GM23338 (cell line): ENCODE measurements around the gene SPIRE1. TPM values are rescaled to one million over a fixed set of nuclear protein-coding genes. Genes with fewer than 3 reads are reported as not detected.

Experiments used
- ATAC-seq: fragments of 200-7000 bp; cut with Tn5 transposase; 3 replicates; pipeline ENCODE4 v1.9.1; 2020
- DNase-seq: peaks from one replicate; pipeline ENCODE4 v3.0.0-alpha.2; 2015; ENCODE audit warnings: low spot score
- H2AFZ ChIP-seq: fragments of 200-600 bp; sonication (generic); 2 replicates; pipeline ENCODE4 v1.8.0; 2016; ENCODE audit warnings: antibody characterized with exemption, mild to moderate bottlenecking, moderate library complexity
- H3F3A ChIP-seq: fragments of 200-600 bp; sonication (generic); replicated peaks from 2 replicates; pipeline ENCODE4 v1.8.0; 2017; ENCODE audit warnings: antibody characterized with exemption, mixed run types, low read depth
- H3K27ac ChIP-seq: fragments of 200-600 bp; sonication (generic); 2 replicates; pipeline ENCODE4 v1.6.1; 2016; ENCODE audit warnings: low read depth
- H3K27me3 ChIP-seq: fragments of 200-600 bp; sonication (generic); 2 replicates; pipeline ENCODE4 v1.8.0; 2016; ENCODE audit warnings: mild to moderate bottlenecking, mixed run types, moderate library complexity; ENCODE audit not compliant: insufficient read depth
- H3K36me3 ChIP-seq: fragments of 200-600 bp; sonication (generic); 2 replicates; pipeline ENCODE4 v1.8.0; 2016; ENCODE audit warnings: mild to moderate bottlenecking; ENCODE audit not compliant: insufficient read depth
- H3K4me1 ChIP-seq: fragments of 200-600 bp; sonication (generic); 2 replicates; pipeline ENCODE4 v1.8.0; 2016; ENCODE audit warnings: mild to moderate bottlenecking, moderate library complexity; ENCODE audit not compliant: insufficient read depth
- H3K4me2 ChIP-seq: fragments of 200-600 bp; sonication (generic); 2 replicates; pipeline ENCODE4 v1.7.1; 2017; ENCODE audit warnings: mixed run types
- H3K4me3 ChIP-seq: fragments of 200-600 bp; sonication (generic); 2 replicates; pipeline ENCODE4 v1.6.1; 2016; ENCODE audit warnings: mixed run types
- H3K79me2 ChIP-seq: fragments of 200-600 bp; sonication (generic); replicated peaks from 2 replicates; pipeline ENCODE4 v1.8.0; 2017; ENCODE audit warnings: mild to moderate bottlenecking; ENCODE audit not compliant: insufficient read depth
- H3K9me2 ChIP-seq: fragments of 200-600 bp; sonication (generic); 2 replicates; pipeline ENCODE4 v1.8.0; 2017; ENCODE audit not compliant: insufficient read depth
- H4K20me1 ChIP-seq: fragments of 200-600 bp; sonication (generic); replicated peaks from 2 replicates; pipeline ENCODE4 v1.8.0; 2017; ENCODE audit warnings: mild to moderate bottlenecking; ENCODE audit not compliant: insufficient read depth
- H3K27ac Mint-ChIP-seq: 2 replicates; pipeline ENCODE4 v1.8.0; 2020; ENCODE audit warnings: inconsistent platforms, mild to moderate bottlenecking, moderate library complexity, mixed read lengths
- H3K27me3 Mint-ChIP-seq: 3 replicates; pipeline ENCODE4 v1.8.0; 2022; ENCODE audit warnings: low read depth, mild to moderate bottlenecking, moderate library complexity, mixed read lengths, inconsistent platforms; ENCODE audit not compliant: insufficient read depth, poor library complexity
- H3K36me3 Mint-ChIP-seq: 3 replicates; pipeline ENCODE4 v1.8.0; 2021; ENCODE audit warnings: low read depth, mild to moderate bottlenecking, inconsistent platforms, moderate library complexity, mixed read lengths
- H3K4me1 Mint-ChIP-seq: 3 replicates; pipeline ENCODE4 v1.8.0; 2020; ENCODE audit warnings: mild to moderate bottlenecking, inconsistent platforms, mixed read lengths
- H3K4me3 Mint-ChIP-seq: 3 replicates; pipeline ENCODE4 v1.8.0; 2021; ENCODE audit warnings: moderate library complexity, mild to moderate bottlenecking, inconsistent platforms, mixed read lengths
- H3K9me3 Mint-ChIP-seq: 3 replicates; pipeline ENCODE4 v1.8.0; 2020; ENCODE audit warnings: moderate library complexity, mild to moderate bottlenecking, inconsistent platforms, mixed read lengths
- CREB1 ChIP-seq: fragments of 250-450 bp; sonication (Bioruptor Pico); IDR thresholded peaks from 2 replicates; pipeline ENCODE4 v1.5.0; 2020; ENCODE audit warnings: low read depth, mild to moderate bottlenecking, moderate library complexity
- EZH2 ChIP-seq: fragments of 200-600 bp; sonication (generic); IDR thresholded peaks from one replicate; pipeline ENCODE4 v1.8.0; 2017; ENCODE audit warnings: antibody characterized with exemption, mild to moderate bottlenecking, low read depth; ENCODE audit not compliant: unreplicated experiment
- POLR2AphosphoS5 ChIP-seq: IDR thresholded peaks from 2 replicates; pipeline ENCODE4 v1.6.1; 2016; ENCODE audit warnings: antibody characterized with exemption, low read depth
- STAT1 ChIP-seq: IDR thresholded peaks from one replicate; pipeline ENCODE4 v1.6.1; 2016; ENCODE audit warnings: antibody characterized with exemption; ENCODE audit not compliant: unreplicated experiment
- polyA plus RNA-seq: library from polyadenylated mRNA; unstranded; fragments of >200 nt; fragmentation: Nextera tagmentation; extraction: Ambion mirVana; gene quantifications from 2 replicates; pipeline ENCODE4 v1.2.1, GENCODE V29; 2016
- total RNA-seq: library from RNA; depleted of rRNA; stranded (reverse); fragments of >200 nt; shearing (Covaris generic); gene quantifications from 2 replicates; pipeline ENCODE4 v1.2.3, GENCODE V29; 2014
- TF ChIP-seq, protein P1 (sequence below), 2 experiments: fragments of 200-600 bp in 1 of 2; sonication (generic) in 1 of 2; conservative IDR thresholded peaks; 2 replicates each; pipeline versions ENCODE4 v1.5.1 to v1.6.1; 2016 to 2017; ENCODE audit warnings: antibody characterized with exemption in 2 of 2, low read depth in 2 of 2, mild to moderate bottlenecking in 2 of 2, moderate library complexity in 1 of 2
- TF ChIP-seq, protein P2 (sequence below): fragments of 250-450 bp; sonication (Bioruptor Pico); IDR thresholded peaks from 2 replicates; pipeline ENCODE4 v1.5.0; 2020; ENCODE audit warnings: mild to moderate bottlenecking, moderate library complexity
- TF ChIP-seq, protein P3 (sequence below): IDR thresholded peaks from 2 replicates; pipeline ENCODE4 v1.6.1; 2016; ENCODE audit warnings: antibody characterized with exemption

The SPIRE1 gene
- total and polyA plus RNA-seq, 2 experiments from 2014 or later = 2.9 to 15.5 TPM

DNA sequence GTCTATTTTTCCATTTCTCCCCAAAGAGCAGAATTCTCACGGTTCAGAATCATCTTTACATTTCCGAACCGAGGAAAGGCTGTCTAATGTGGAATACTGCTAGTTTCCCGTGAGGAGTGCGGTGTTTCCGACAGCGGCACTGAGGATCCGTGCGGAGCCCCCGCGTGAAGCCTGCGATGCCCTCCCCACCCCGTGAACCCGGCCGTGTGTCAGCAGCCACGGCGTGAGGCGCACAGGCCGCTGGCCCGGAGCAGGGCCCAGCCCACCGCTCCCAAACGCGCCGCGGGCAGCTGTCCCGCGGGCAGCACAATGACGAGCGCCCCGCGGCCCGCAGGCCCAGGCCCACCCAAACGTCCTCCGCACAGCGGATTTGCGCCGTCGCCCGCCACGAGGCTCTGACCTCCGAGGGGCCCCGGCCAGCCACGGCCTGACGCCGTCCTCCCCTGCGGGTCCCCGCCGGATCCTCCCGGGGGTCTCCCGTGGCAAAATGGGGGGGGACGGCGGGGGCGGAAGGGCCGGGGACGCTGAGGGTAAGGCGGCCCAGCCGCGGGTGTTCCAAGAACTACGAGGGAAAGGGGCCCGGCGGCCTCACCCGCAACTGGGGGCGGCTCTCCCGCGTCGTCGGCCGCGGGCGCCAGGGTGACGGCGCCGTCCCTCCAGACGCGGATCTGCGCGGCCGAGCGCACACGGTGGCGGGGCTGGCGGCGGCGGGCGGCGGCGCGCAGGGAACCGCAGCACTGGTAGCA is 796 bp downstream of the SPIRE1 start:
- DNase-seq = peak; percentile 50
- peaks cover 36% of the 10 kb centered on the region for H3K79me2 ChIP-seq

DNA sequence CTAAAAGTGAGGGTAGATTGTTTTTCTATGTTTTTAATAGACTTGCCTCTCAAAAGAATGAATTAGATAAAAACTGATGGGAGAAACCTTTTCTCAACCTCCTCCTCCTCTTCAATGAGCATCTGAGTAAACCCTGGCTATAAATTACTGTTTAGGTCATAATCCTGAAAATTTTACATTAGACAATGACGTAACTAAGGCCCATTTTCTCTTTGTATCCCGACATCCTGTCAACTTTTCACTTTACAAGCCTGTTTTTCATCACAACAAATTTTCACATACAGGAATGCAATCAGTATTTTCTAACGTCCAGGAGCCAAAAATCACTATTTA is 1.3 kb downstream of the SPIRE1 start:
- Histone ChIP-seq H3K4me1 (peaks cover 19% of the 10 kb centered on the region), H4K20me1 (peaks cover 5% of the 10 kb centered on the region; the same call in 1 of the 2 replicates), H3K4me3 (peak overlapping the region; percentile 68), H2AFZ (no peak overlapping the region), H3K4me2 (peak overlapping the region; percentile 78), H3F3A (peaks cover 7% of the 10 kb centered on the region), H3K79me2 (peaks cover 36% of the 10 kb centered on the region), H3K27me3 (peaks cover 21% of the 10 kb centered on the region), H3K9me2 (no peaks in the 10 kb centered on the region), H3K27ac (no peak overlapping the region), H3K36me3 (no peaks in the 10 kb centered on the region)
- peak overlapping the region; percentile 68 for H3K4me3 Mint-ChIP-seq
- ATAC-seq = no peak
- peaks cover 26% of the 10 kb centered on the region for H3K27me3 Mint-ChIP-seq
- H3K27ac Mint-ChIP-seq = no peak overlapping the region
- H3K4me1 Mint-ChIP-seq = peaks cover 36% of the 10 kb centered on the region
- DNase-seq = no peak
- H3K36me3 Mint-ChIP-seq = peaks cover 3% of the 10 kb centered on the region; the same call in 1 of the 3 replicates
- no peaks in the 10 kb centered on the region; the same call in 1 of the 3 replicates for H3K9me3 Mint-ChIP-seq
- TF ChIP-seq STAT1 (no peak), POLR2AphosphoS5 (no peak)
- TF ChIP-seq, protein P1, sequence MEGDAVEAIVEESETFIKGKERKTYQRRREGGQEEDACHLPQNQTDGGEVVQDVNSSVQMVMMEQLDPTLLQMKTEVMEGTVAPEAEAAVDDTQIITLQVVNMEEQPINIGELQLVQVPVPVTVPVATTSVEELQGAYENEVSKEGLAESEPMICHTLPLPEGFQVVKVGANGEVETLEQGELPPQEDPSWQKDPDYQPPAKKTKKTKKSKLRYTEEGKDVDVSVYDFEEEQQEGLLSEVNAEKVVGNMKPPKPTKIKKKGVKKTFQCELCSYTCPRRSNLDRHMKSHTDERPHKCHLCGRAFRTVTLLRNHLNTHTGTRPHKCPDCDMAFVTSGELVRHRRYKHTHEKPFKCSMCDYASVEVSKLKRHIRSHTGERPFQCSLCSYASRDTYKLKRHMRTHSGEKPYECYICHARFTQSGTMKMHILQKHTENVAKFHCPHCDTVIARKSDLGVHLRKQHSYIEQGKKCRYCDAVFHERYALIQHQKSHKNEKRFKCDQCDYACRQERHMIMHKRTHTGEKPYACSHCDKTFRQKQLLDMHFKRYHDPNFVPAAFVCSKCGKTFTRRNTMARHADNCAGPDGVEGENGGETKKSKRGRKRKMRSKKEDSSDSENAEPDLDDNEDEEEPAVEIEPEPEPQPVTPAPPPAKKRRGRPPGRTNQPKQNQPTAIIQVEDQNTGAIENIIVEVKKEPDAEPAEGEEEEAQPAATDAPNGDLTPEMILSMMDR (conservative IDR thresholded peaks at IDR 0.05; ENCODE audit: low read depth in 2 of 2) = no peak
- TF ChIP-seq, protein P2, sequence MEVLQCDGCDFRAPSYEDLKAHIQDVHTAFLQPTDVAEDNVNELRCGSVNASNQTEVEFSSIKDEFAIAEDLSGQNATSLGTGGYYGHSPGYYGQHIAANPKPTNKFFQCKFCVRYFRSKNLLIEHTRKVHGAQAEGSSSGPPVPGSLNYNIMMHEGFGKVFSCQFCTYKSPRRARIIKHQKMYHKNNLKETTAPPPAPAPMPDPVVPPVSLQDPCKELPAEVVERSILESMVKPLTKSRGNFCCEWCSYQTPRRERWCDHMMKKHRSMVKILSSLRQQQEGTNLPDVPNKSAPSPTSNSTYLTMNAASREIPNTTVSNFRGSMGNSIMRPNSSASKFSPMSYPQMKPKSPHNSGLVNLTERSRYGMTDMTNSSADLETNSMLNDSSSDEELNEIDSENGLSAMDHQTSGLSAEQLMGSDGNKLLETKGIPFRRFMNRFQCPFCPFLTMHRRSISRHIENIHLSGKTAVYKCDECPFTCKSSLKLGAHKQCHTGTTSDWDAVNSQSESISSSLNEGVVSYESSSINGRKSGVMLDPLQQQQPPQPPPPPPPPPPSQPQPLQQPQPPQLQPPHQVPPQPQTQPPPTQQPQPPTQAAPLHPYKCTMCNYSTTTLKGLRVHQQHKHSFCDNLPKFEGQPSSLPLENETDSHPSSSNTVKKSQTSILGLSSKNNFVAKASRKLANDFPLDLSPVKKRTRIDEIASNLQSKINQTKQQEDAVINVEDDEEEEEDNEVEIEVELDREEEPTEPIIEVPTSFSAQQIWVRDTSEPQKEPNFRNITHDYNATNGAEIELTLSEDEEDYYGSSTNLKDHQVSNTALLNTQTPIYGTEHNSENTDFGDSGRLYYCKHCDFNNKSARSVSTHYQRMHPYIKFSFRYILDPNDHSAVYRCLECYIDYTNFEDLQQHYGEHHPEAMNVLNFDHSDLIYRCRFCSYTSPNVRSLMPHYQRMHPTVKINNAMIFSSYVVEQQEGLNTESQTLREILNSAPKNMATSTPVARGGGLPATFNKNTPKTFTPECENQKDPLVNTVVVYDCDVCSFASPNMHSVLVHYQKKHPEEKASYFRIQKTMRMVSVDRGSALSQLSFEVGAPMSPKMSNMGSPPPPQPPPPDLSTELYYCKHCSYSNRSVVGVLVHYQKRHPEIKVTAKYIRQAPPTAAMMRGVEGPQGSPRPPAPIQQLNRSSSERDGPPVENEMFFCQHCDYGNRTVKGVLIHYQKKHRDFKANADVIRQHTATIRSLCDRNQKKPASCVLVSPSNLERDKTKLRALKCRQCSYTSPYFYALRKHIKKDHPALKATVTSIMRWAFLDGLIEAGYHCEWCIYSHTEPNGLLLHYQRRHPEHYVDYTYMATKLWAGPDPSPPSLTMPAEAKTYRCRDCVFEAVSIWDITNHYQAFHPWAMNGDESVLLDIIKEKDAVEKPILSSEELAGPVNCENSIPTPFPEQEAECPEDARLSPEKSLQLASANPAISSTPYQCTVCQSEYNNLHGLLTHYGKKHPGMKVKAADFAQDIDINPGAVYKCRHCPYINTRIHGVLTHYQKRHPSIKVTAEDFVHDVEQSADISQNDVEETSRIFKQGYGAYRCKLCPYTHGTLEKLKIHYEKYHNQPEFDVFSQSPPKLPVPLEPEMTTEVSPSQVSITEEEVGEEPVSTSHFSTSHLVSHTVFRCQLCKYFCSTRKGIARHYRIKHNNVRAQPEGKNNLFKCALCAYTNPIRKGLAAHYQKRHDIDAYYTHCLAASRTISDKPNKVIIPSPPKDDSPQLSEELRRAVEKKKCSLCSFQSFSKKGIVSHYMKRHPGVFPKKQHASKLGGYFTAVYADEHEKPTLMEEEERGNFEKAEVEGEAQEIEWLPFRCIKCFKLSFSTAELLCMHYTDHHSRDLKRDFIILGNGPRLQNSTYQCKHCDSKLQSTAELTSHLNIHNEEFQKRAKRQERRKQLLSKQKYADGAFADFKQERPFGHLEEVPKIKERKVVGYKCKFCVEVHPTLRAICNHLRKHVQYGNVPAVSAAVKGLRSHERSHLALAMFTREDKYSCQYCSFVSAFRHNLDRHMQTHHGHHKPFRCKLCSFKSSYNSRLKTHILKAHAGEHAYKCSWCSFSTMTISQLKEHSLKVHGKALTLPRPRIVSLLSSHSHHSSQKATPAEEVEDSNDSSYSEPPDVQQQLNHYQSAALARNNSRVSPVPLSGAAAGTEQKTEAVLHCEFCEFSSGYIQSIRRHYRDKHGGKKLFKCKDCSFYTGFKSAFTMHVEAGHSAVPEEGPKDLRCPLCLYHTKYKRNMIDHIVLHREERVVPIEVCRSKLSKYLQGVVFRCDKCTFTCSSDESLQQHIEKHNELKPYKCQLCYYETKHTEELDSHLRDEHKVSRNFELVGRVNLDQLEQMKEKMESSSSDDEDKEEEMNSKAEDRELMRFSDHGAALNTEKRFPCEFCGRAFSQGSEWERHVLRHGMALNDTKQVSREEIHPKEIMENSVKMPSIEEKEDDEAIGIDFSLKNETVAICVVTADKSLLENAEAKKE (CRISPR knock-in tag) = no peak

More for the DNA sequence above, 796 bp downstream of the SPIRE1 start:
- H3F3A ChIP-seq = peaks cover 7% of the 10 kb centered on the region
- no peak overlapping the region for H3K27ac ChIP-seq
- TF ChIP-seq, protein P1 (conservative IDR thresholded peaks at IDR 0.05; ENCODE audit: low read depth in 2 of 2) = no peak
- no peak for TF ChIP-seq CREB1 (CRISPR knock-in tag)
- TF ChIP-seq, protein P3, sequence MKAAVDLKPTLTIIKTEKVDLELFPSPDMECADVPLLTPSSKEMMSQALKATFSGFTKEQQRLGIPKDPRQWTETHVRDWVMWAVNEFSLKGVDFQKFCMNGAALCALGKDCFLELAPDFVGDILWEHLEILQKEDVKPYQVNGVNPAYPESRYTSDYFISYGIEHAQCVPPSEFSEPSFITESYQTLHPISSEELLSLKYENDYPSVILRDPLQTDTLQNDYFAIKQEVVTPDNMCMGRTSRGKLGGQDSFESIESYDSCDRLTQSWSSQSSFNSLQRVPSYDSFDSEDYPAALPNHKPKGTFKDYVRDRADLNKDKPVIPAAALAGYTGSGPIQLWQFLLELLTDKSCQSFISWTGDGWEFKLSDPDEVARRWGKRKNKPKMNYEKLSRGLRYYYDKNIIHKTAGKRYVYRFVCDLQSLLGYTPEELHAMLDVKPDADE = no peak
- TF ChIP-seq EZH2 = peak; percentile 66
- peak overlapping the region; percentile 78 for H3K4me2 ChIP-seq
- peak; percentile 53 for ATAC-seq
- H3K9me3 Mint-ChIP-seq = no peaks in the 10 kb centered on the region; the same call in 2 of the 3 replicates
- H3K27me3 ChIP-seq = peaks cover 21% of the 10 kb centered on the region
- no peaks in the 10 kb centered on the region for H3K36me3 ChIP-seq
- H2AFZ ChIP-seq = peak overlapping the region; percentile 73; the same call in 1 of the 2 replicates
- peaks cover 31% of the 10 kb centered on the region for H3K4me1 Mint-ChIP-seq
- no peak overlapping the region for H3K27ac Mint-ChIP-seq
- H3K4me1 ChIP-seq = peaks cover 14% of the 10 kb centered on the region
- H3K4me3 ChIP-seq = peak overlapping the region; percentile 68
- H3K27me3 Mint-ChIP-seq = peaks cover 24% of the 10 kb centered on the region
- peaks cover 3% of the 10 kb centered on the region; the same call in 1 of the 3 replicates for H3K36me3 Mint-ChIP-seq
- H4K20me1 ChIP-seq = peaks cover 5% of the 10 kb centered on the region; the same call in 1 of the 2 replicates
- peak overlapping the region; percentile 68 for H3K4me3 Mint-ChIP-seq
- no peaks in the 10 kb centered on the region for H3K9me2 ChIP-seq
